ENCODE results near the gene AMACR. TPM values are rescaled to one million over a fixed set of nuclear protein-coding genes. Genes with fewer than 3 reads are reported as not detected.

Gene AMACR
- total RNA-seq, 4 donors from 2014 or later = 5.4 to 21.5 (median 15.5) TPM

- no peaks in the 10 kb centered on the region for H3K9me3 ChIP-seq
- no peak overlapping the region for H3K27ac ChIP-seq
- TF ChIP-seq CTCF (IDR thresholded peaks at IDR 0.05) (no peak), POLR2A (IDR thresholded peaks at IDR 0.05) (no peak)
- DNase-seq = no peak
- intact Hi-C loops (cut with DNase I) = no loop called here
- H3K36me3 ChIP-seq = peaks cover 0 to 62% (median 0%) of the 10 kb centered on the region in 3 donors
- peaks cover 0 to 7% (median 0%) of the 10 kb centered on the region in 3 donors for H3K4me1 ChIP-seq
- no peak overlapping the region for H3K4me3 ChIP-seq
- WGBS, 2 donors = 53 to 55% methylated on average over 2 of the region's 2 CpGs
- no peaks in the 10 kb centered on the region for H3K27me3 ChIP-seq
Observed at GRCh38 chr5:33995865-33996264, 12.0 kb downstream of the AMACR start.

GRCh38 chr5:33994845-33995244 is 13.0 kb downstream of the AMACR start:
- Histone ChIP-seq H3K27me3 (no peaks in the 10 kb centered on the region), H3K27ac (no peak overlapping the region), H3K36me3 (peaks cover 0 to 69% (median 0%) of the 10 kb centered on the region in 3 donors), H3K9me3 (no peaks in the 10 kb centered on the region), H3K4me3 (no peak overlapping the region), H3K4me1 (peaks cover 0 to 5% (median 0%) of the 10 kb centered on the region in 3 donors)
- DNase-seq = no peak
- 31 to 42% methylated on average over 1 of the region's 1 CpG for WGBS, 2 donors
- TF ChIP-seq CTCF (IDR thresholded peaks at IDR 0.05) = no peak
- no peak for TF ChIP-seq POLR2A (IDR thresholded peaks at IDR 0.05)
- intact Hi-C loops (cut with DNase I) = no loop called here

GRCh38 chr5:33992864-33993263 is 15.0 kb downstream of the AMACR start:
- H3K4me1 ChIP-seq = peaks cover 0 to 5% (median 0%) of the 10 kb centered on the region in 3 donors
- intact Hi-C loops (cut with DNase I) = no loop called here
- H3K4me3 ChIP-seq = no peak overlapping the region
- 78 to 91% methylated on average over 2 of the region's 2 CpGs for WGBS, 2 donors
- peaks cover 0 to 76% (median 3%) of the 10 kb centered on the region in 3 donors for H3K36me3 ChIP-seq
- H3K27ac ChIP-seq = no peak overlapping the region
- H3K27me3 ChIP-seq = no peaks in the 10 kb centered on the region
- H3K9me3 ChIP-seq = no peaks in the 10 kb centered on the region
- DNase-seq = no peak
- TF ChIP-seq CTCF (IDR thresholded peaks at IDR 0.05) = no peak
- TF ChIP-seq POLR2A (IDR thresholded peaks at IDR 0.05) = no peak

- WGBS, 2 donors = 95 to 96% methylated on average over 6 of the region's 6 CpGs
- Histone ChIP-seq H3K4me1 (peaks cover 0 to 4% (median 0%) of the 10 kb centered on the region in 3 donors), H3K4me3 (no peak overlapping the region), H3K9me3 (no peaks in the 10 kb centered on the region), H3K27me3 (no peaks in the 10 kb centered on the region), H3K36me3 (peaks cover 0 to 40% (median 3%) of the 10 kb centered on the region in 3 donors), H3K27ac (no peak overlapping the region)
- no peak for DNase-seq
- intact Hi-C loops (cut with DNase I) = no loop called here
- no peak for TF ChIP-seq CTCF (IDR thresholded peaks at IDR 0.05)
- no peak for TF ChIP-seq POLR2A (IDR thresholded peaks at IDR 0.05)
Observed at GRCh38 chr5:33985447-33985846, 22.4 kb downstream of the AMACR start.

- H3K4me1 ChIP-seq = peaks cover 0 to 4% (median 0%) of the 10 kb centered on the region in 3 donors
- TF ChIP-seq CTCF (IDR thresholded peaks at IDR 0.05) (no peak), POLR2A (IDR thresholded peaks at IDR 0.05) (no peak)
- no peak within 1 kb of the TSS for H3K4me3 ChIP-seq
- H3K9me3 ChIP-seq = no peaks in the 10 kb centered on the region
- H3K27ac ChIP-seq = no peak within 1 kb of the TSS
- peaks cover 0 to 34% (median 3%) of the 10 kb centered on the region in 3 donors for H3K36me3 ChIP-seq
- intact Hi-C loops (cut with DNase I) = no loop called here
- no peaks in the 10 kb centered on the region for H3K27me3 ChIP-seq
- no peak for DNase-seq
- 72 to 75% methylated on average over 6 to 7 of the region's 7 CpGs for WGBS, 2 donors
Observed at GRCh38 chr5:33984671-33985124, 23.2 kb downstream of the AMACR start, which contains the start of gene SLC45A2. SLC45A2 (minus strand) TSS chr5:33984693; CDS start chr5:33984583, 110 bp downstream.

Measured in esophagus squamous epithelium (tissue), 5 donors.